ENCODE results near the gene AGMO.
"Not testable (repeated sequence)": the region's sequence is repeated elsewhere in the genome, so short reads cannot be mapped to it uniquely, and the experiment has no call there.

AGMO gene

DNA sequence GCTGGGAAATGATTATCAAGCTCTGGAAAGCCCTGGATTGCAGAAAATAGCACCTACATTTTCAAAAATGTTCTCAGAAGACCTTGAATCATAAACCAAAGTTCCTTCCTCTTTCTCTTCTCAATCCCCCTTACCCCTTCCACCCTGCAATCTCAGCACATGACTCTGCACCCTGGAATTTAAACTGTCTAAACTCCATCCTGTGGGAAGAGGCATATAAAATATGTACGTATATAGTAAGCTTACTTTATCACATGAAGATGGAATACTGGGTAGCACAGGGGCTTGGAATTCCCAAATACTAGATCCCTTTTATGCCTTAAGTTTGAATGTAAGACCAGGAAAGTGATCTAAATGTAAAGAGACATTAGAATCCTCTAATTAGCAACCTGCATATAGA, 7.7 kb downstream of the AGMO start:
- Histone ChIP-seq H3K4me1 (no peaks in the 10 kb centered on the region), H3K36me3 (no peaks in the 10 kb centered on the region), H3K27me3 (peaks cover 7% of the 10 kb centered on the region; the same call in 1 of the 2 replicates), H3K9me3 (no peaks in the 10 kb centered on the region), H3K4me3 (ENCODE audit: low read depth, low read length) (no peak overlapping the region)
- TF ChIP-seq, protein P1, sequence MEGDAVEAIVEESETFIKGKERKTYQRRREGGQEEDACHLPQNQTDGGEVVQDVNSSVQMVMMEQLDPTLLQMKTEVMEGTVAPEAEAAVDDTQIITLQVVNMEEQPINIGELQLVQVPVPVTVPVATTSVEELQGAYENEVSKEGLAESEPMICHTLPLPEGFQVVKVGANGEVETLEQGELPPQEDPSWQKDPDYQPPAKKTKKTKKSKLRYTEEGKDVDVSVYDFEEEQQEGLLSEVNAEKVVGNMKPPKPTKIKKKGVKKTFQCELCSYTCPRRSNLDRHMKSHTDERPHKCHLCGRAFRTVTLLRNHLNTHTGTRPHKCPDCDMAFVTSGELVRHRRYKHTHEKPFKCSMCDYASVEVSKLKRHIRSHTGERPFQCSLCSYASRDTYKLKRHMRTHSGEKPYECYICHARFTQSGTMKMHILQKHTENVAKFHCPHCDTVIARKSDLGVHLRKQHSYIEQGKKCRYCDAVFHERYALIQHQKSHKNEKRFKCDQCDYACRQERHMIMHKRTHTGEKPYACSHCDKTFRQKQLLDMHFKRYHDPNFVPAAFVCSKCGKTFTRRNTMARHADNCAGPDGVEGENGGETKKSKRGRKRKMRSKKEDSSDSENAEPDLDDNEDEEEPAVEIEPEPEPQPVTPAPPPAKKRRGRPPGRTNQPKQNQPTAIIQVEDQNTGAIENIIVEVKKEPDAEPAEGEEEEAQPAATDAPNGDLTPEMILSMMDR (IDR thresholded peaks at IDR 0.05; ENCODE audit: low read depth, low read length): no peak
- no peak for DNase-seq

- DNase-seq, H3K36me3 ChIP-seq: not testable (repeated sequence)
Measured at GRCh38 chr7:15547320-15547719, 14.5 kb downstream of the AGMO start.

DNA sequence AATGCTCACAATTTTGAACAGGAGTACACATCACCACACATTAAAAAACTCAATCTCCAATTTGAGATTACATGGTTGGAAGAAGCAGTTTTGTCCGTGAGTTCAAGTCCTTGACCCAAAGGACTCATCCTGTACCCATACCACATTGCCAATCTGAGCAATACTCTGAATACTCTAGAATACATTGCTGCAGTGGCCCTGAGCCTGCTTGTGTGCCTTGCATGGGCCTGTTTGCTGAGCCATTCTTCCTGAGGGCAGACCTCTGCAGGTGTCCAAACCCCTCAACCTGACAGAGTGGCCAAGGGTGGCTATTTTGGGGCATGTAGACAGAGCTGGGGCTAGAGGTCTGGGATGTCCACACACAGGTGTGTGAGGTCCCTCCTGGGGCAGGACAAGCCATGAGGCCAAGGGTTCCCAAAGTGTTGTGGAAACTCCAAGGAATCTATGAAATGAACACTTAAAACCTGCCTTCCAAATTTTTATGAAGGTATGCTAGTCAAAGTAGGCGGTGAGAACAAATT, 15.5 kb downstream of the AGMO start:
- DNase-seq: no peak
- no peaks in the 10 kb centered on the region for H3K27me3 ChIP-seq
- H3K4me1 ChIP-seq: no peaks in the 10 kb centered on the region
- H3K36me3 ChIP-seq: no peaks in the 10 kb centered on the region
- H3K9me3 ChIP-seq: no peaks in the 10 kb centered on the region
- no peak overlapping the region for H3K4me3 ChIP-seq (ENCODE audit: low read depth, low read length)
- TF ChIP-seq, protein P1 (IDR thresholded peaks at IDR 0.05; ENCODE audit: low read depth, low read length): no peak

More at GRCh38 chr7:15547320-15547719, 14.5 kb downstream of the AGMO start:
- H3K27me3 ChIP-seq; H3K4me1 ChIP-seq; H3K4me3 ChIP-seq (ENCODE audit: low read depth, low read length); H3K9me3 ChIP-seq: not testable (repeated sequence)

- DNase-seq: no peak
- TF ChIP-seq, protein P1 (IDR thresholded peaks at IDR 0.05; ENCODE audit: low read depth, low read length): no peak
Measured at GRCh38 chr7:15544050-15544449, 17.8 kb downstream of the AGMO start.

DNA sequence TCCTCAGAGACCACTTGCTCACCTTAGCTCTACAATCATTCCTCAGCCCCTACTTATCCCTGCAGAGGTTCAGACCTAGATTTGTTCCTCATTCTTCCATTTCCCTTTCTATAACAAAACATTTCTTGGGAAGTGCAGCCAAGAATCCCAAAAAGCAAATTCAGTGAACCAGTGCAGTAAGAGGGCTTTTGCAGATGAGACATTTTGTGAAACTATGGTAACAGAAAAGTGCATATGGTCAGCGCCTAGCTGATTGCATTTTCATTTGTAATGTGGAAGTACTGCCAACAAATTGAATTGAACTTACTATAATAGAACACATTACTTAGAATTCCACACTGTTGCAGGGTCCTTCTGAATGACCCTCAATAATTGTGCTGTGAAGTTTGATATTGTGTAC, 18.6 kb downstream of the AGMO start:
- Histone ChIP-seq H3K9me3 (no peaks in the 10 kb centered on the region), H3K4me1 (no peaks in the 10 kb centered on the region), H3K27me3 (no peaks in the 10 kb centered on the region), H3K36me3 (no peaks in the 10 kb centered on the region), H3K4me3 (ENCODE audit: low read depth, low read length) (no peak overlapping the region)
- TF ChIP-seq, protein P1 (IDR thresholded peaks at IDR 0.05; ENCODE audit: low read depth, low read length): no peak
- no peak for DNase-seq

More at GRCh38 chr7:15544050-15544449, 17.8 kb downstream of the AGMO start:
- H3K4me1 ChIP-seq: no peaks in the 10 kb centered on the region
- no peaks in the 10 kb centered on the region for H3K27me3 ChIP-seq
- H3K36me3 ChIP-seq: no peaks in the 10 kb centered on the region
- no peaks in the 10 kb centered on the region for H3K9me3 ChIP-seq
- H3K4me3 ChIP-seq (ENCODE audit: low read depth, low read length): no peak overlapping the region

GRCh38 chr7:15527648-15528047, 34.2 kb downstream of the AGMO start:
- TF ChIP-seq, protein P1 (IDR thresholded peaks at IDR 0.05; ENCODE audit: low read depth, low read length): no peak
- Histone ChIP-seq H3K4me1 (no peaks in the 10 kb centered on the region), H3K4me3 (ENCODE audit: low read depth, low read length) (no peak overlapping the region), H3K9me3 (no peaks in the 10 kb centered on the region), H3K27me3 (no peaks in the 10 kb centered on the region), H3K36me3 (no peaks in the 10 kb centered on the region)
- DNase-seq: no peak

All from BE2C (cell line).